GM12878 (cell line): ENCODE data around the gene CHIA. TPM values are rescaled to one million over a fixed set of nuclear protein-coding genes. Genes with fewer than 3 reads are reported as not detected.
A peak's percentile ranks its signal among the peaks of the same experiment; 100 is the strongest.

Experiments
- CHD4 ChIP-seq: fragments of 200-600 bp; sonication (generic); IDR thresholded peaks from 2 replicates; pipeline ENCODE4 v1.6.1; 2016; ENCODE audit warnings: mild to moderate bottlenecking
- CTCF ChIP-seq, 3 experiments: IDR thresholded peaks in 2 of 3; conservative IDR thresholded peaks in 1 of 3; 2 replicates each; pipeline ENCODE4 v1.5.1; 2011; ENCODE audit warnings: low read depth in 3 of 3, low read length in 3 of 3, mild to moderate bottlenecking in 3 of 3, control low read depth in 2 of 3, moderate library complexity in 2 of 3, inconsistent platforms in 1 of 3, mixed read lengths in 1 of 3; ENCODE audit not compliant: control insufficient read depth in 2 of 3, insufficient read depth in 1 of 3; ENCODE audit errors: extremely low read depth in 1 of 3
- EED ChIP-seq: sonication (generic); IDR thresholded peaks from 2 replicates; pipeline ENCODE4 v1.6.1; 2016; ENCODE audit warnings: antibody characterized with exemption, low read depth
- ELK1 ChIP-seq: IDR thresholded peaks from 2 replicates; pipeline ENCODE4 v1.6.1; 2012; ENCODE audit warnings: low read depth, low read length, improper control_type of control experiment
- HDGF ChIP-seq: fragments of 450-650 bp; IDR thresholded peaks from 2 replicates; pipeline ENCODE4 v1.6.1; 2016; ENCODE audit warnings: antibody characterized with exemption
- IKZF1 ChIP-seq: fragments of 450-650 bp; conservative IDR thresholded peaks from 2 replicates; pipeline ENCODE4 v1.6.1; 2017; ENCODE audit warnings: antibody characterized with exemption, mild to moderate bottlenecking
- MXI1 ChIP-seq: fragments of 150-350 bp; IDR thresholded peaks from 2 replicates; pipeline ENCODE4 v1.6.1; 2011; ENCODE audit warnings: low read depth, mild to moderate bottlenecking, inconsistent platforms, low read length, improper control_type of control experiment
- NR2C1 ChIP-seq: fragments of 450-650 bp; IDR thresholded peaks from 2 replicates; pipeline ENCODE4 v1.6.1; 2017; ENCODE audit warnings: antibody characterized with exemption, mild to moderate bottlenecking, moderate library complexity
- NRF1 ChIP-seq: conservative IDR thresholded peaks from 2 replicates; pipeline ENCODE4 v1.6.1; 2011; ENCODE audit warnings: mild to moderate bottlenecking, low read depth, low read length, improper control_type of control experiment
- POLR2A ChIP-seq: IDR thresholded peaks from 2 replicates; pipeline ENCODE4 v1.6.1; 2011; ENCODE audit warnings: low read depth, mild to moderate bottlenecking, low read length
- RAD51 ChIP-seq: fragments of 450-650 bp; IDR thresholded peaks from 2 replicates; pipeline ENCODE4 v1.6.1; 2016; ENCODE audit warnings: moderate library complexity, mild to moderate bottlenecking, inconsistent platforms
- RB1 ChIP-seq: fragments of 450-650 bp; formaldehyde crosslinking; IDR thresholded peaks from 2 replicates; pipeline ENCODE4 v1.6.1; 2017; ENCODE audit warnings: mild to moderate bottlenecking, borderline replicate concordance
- RELB ChIP-seq: fragments of 450-650 bp; IDR thresholded peaks from 2 replicates; pipeline ENCODE4 v1.6.1; 2017; ENCODE audit warnings: low read depth, mild to moderate bottlenecking, moderate library complexity
- SMAD5 ChIP-seq: IDR thresholded peaks from 2 replicates; pipeline ENCODE4 v1.6.1; 2016; ENCODE audit warnings: antibody characterized with exemption, low read depth
- SMARCA5 ChIP-seq: fragments of 450-650 bp; IDR thresholded peaks from 2 replicates; pipeline ENCODE4 v1.6.1; 2017; ENCODE audit warnings: mild to moderate bottlenecking
- SMC3 ChIP-seq: IDR thresholded peaks from 2 replicates; pipeline ENCODE4 v1.6.1; 2011; ENCODE audit warnings: low read length, improper control_type of control experiment, borderline replicate concordance
- SP1 ChIP-seq: IDR thresholded peaks from one replicate; pipeline ENCODE4 v1.6.1; 2011; ENCODE audit warnings: low read depth, low read length
- TARDBP ChIP-seq: IDR thresholded peaks from 2 replicates; pipeline ENCODE4 v1.6.1; 2016; ENCODE audit warnings: borderline replicate concordance
- TCF12 ChIP-seq: IDR thresholded peaks from 2 replicates; pipeline ENCODE4 v1.6.1; 2011; ENCODE audit warnings: low read depth, mild to moderate bottlenecking, low read length
- TCF3 ChIP-seq: IDR thresholded peaks from 2 replicates; pipeline ENCODE4 v1.6.1; 2012; ENCODE audit warnings: low read depth, mild to moderate bottlenecking, low read length, borderline replicate concordance; ENCODE audit not compliant: insufficient read depth
- TCF7 ChIP-seq: IDR thresholded peaks from 2 replicates; pipeline ENCODE4 v1.6.1; 2014; ENCODE audit warnings: antibody characterized with exemption, borderline replicate concordance
- YY1 ChIP-seq: IDR thresholded peaks from 2 replicates; pipeline ENCODE4 v1.6.1; 2011; ENCODE audit warnings: low read depth, mild to moderate bottlenecking, low read length
- ZBTB11 ChIP-seq: fragments of 450-650 bp; formaldehyde crosslinking; IDR thresholded peaks from 2 replicates; pipeline ENCODE4 v1.5.0; 2022; ENCODE audit warnings: mild to moderate bottlenecking, missing genetic modification characterization
- ZNF274 ChIP-seq: IDR thresholded peaks from one replicate; pipeline ENCODE4 v1.8.0; 2011; ENCODE audit not compliant: insufficient read length, insufficient read depth
- polyA plus RNA-seq, 11 experiments: library from polyadenylated mRNA; depleted of rRNA in 4 of 11; unstranded in 6 of 11; stranded (reverse) in 5 of 11; fragments of >200 nt; fragmentation: Nextera tagmentation in 4 of 11; fragmentation: Illumina TruSeq in 1 of 11; extraction: Ambion mirVana in 4 of 11; extraction: Trizol in 1 of 11; gene quantifications; 1 replicate in 1 of 11; 2 replicates in 10 of 11; pipeline versions ENCODE4 v1.2.1 to v1.2.3, GENCODE V29; 2011 to 2016; ENCODE audit warnings: inconsistent platforms in 2 of 11, missing spikeins in 2 of 11, low read depth in 1 of 11
- total RNA-seq, 4 experiments: library from RNA; depleted of rRNA in 3 of 4; stranded (reverse); fragments of >200 nt in 3 of 4; fragmentation: Illumina TruSeq in 1 of 4; extraction: Trizol in 1 of 4; gene quantifications; 2 replicates each; pipeline versions ENCODE4 v1.2.1 to v1.2.3, GENCODE V29; 2013 to 2021

The CHIA gene
- total and polyA plus RNA-seq, 10 of the 15 experiments (the other 5 are each of a cell fraction or from before 2014, with no cell fraction given) = 0.21 TPM; not detected in 9

GRCh38 chr1:111346089-111346885 lies 55.6 kb downstream of the CHIA start (continued):
- TF ChIP-seq IKZF1 = peak; percentile 56; the same call in 1 of the 2 replicates
- peak; percentile 90 for TF ChIP-seq TCF3
- TF ChIP-seq ZNF274 = no peak
- no peak for TF ChIP-seq TCF7
- TF ChIP-seq SMC3 = peak; percentile 10; the same call in 1 of the 2 replicates
- TF ChIP-seq ZBTB11 (CRISPR knock-in tag) = no peak
- TF ChIP-seq SMARCA5 = peak; percentile 47; the same call in 1 of the 2 replicates
- TF ChIP-seq CTCF (IDR thresholded peaks at IDR 0.05 in 2 of 3, conservative IDR thresholded peaks at IDR 0.05 in 1 of 3; ENCODE audit: control insufficient read depth in 2 of 3, extremely low read depth in 1 of 3, insufficient read depth in 1 of 3, low read depth in 3 of 3, low read length in 3 of 3) = peak; percentile 18 to 30 (median 25); a peak in 2 of 6 replicates
- 0 out of 2 replicates have a peak, but pooled peaks have one; percentile 44 for TF ChIP-seq RELB
- peak; percentile 76 for TF ChIP-seq RB1
- TF ChIP-seq TARDBP = no peak
- TF ChIP-seq EED = no peak; the same call in 1 of the 2 replicates
- TF ChIP-seq YY1 = no peak
- peak; percentile 80 for TF ChIP-seq TCF12
- peak; percentile 27; the same call in 1 of the 2 replicates for TF ChIP-seq ELK1
- TF ChIP-seq RAD51 = 0 out of 2 replicates have a peak, but pooled peaks have one; percentile 17
- peak; percentile 49 for TF ChIP-seq NRF1
- no peak for TF ChIP-seq SMAD5
- TF ChIP-seq NR2C1 = no peak
- peak; percentile 43 for TF ChIP-seq POLR2A
- TF ChIP-seq HDGF = no peak; the same call in 1 of the 2 replicates
- TF ChIP-seq SP1 = no peak
- no peak for TF ChIP-seq CHD4
- peak; percentile 76; the same call in 1 of the 2 replicates for TF ChIP-seq MXI1
